ENCODE measurements around the gene XPNPEP1. TPM values are rescaled to one million over a fixed set of nuclear protein-coding genes. Genes with fewer than 3 reads are reported as not detected.

Gene XPNPEP1
- total RNA-seq, 1 donor from 2014 or later: 202 TPM

DNA sequence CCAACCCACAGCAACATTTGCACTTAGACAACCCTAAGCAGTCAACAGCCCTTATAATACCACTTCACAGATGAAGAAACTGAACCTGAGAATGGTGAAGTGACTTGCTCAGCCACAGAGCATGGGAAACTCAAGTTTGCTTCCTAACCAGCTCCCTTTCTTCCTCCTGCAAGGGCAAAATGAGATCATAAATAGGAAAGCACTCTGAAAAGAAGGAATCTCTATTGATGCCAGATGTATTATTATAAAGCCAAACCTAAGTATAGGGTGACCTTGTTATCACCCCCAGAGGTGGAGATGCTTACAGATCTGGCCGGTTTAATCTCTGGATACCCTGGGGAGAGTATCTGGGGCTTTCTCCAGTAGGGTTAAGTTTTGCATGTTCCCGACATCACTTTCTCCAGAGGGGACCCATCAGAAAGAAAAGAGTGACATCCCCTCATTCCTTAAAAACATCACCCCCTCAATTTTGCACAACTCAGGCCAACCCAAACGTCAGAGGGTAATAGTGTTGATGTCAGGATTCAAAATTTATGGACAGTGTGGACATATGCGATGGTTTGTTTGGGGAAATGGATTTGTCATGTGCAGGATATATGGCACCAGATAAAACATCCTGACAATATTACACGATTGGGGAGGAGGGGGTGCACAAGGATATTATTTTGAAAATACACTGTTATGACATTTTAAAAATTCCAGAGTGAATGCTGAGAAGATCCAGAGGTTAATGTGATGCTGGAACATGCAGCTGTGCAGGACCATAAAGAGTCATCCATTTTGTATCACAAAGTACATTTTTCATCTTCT lies 24.0 kb upstream of the XPNPEP1 start:
- no peak overlapping the region for H3K27ac Mint-ChIP-seq (ENCODE audit: unreplicated experiment)
- no peaks in the 10 kb centered on the region for H3K36me3 Mint-ChIP-seq (ENCODE audit: low read depth, unreplicated experiment)
- no peak for DNase-seq (ENCODE audit: low spot score)
- H3K9me3 Mint-ChIP-seq (ENCODE audit: unreplicated experiment): no peaks in the 10 kb centered on the region
- H3K27me3 Mint-ChIP-seq (ENCODE audit: unreplicated experiment): peaks cover 6% of the 10 kb centered on the region
- H3K4me1 Mint-ChIP-seq (ENCODE audit: unreplicated experiment): peaks cover 12% of the 10 kb centered on the region
- no peak overlapping the region for H3K4me3 Mint-ChIP-seq (ENCODE audit: unreplicated experiment)
- TF ChIP-seq, protein P1, sequence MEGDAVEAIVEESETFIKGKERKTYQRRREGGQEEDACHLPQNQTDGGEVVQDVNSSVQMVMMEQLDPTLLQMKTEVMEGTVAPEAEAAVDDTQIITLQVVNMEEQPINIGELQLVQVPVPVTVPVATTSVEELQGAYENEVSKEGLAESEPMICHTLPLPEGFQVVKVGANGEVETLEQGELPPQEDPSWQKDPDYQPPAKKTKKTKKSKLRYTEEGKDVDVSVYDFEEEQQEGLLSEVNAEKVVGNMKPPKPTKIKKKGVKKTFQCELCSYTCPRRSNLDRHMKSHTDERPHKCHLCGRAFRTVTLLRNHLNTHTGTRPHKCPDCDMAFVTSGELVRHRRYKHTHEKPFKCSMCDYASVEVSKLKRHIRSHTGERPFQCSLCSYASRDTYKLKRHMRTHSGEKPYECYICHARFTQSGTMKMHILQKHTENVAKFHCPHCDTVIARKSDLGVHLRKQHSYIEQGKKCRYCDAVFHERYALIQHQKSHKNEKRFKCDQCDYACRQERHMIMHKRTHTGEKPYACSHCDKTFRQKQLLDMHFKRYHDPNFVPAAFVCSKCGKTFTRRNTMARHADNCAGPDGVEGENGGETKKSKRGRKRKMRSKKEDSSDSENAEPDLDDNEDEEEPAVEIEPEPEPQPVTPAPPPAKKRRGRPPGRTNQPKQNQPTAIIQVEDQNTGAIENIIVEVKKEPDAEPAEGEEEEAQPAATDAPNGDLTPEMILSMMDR (IDR thresholded peaks at IDR 0.05; ENCODE audit: unreplicated experiment): no peak

DNA sequence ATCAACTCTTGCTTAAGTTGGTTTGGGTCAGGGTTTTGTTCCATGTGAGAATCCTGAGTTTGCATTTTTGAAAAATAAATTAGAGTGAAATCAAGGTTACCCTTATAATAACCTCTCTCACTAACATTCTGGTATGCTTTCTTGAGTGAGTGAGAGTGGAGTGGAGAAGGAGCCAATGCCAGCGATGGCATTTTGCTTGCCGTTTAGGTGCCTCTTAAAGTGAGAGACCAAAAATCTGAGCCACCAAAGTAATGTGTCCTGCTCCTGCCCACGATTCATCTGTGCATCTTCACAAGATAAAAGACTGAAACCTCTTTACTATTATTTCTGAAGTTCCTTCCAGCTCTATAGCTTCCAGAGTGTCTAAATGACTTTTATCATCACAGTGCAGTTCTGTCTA lies 23.4 kb upstream of the XPNPEP1 start:
- peaks cover 6% of the 10 kb centered on the region for H3K27me3 Mint-ChIP-seq (ENCODE audit: unreplicated experiment)
- H3K4me3 Mint-ChIP-seq (ENCODE audit: unreplicated experiment): no peak overlapping the region
- no peak for DNase-seq (ENCODE audit: low spot score)
- TF ChIP-seq, protein P1 (IDR thresholded peaks at IDR 0.05; ENCODE audit: unreplicated experiment): no peak
- peaks cover 12% of the 10 kb centered on the region for H3K4me1 Mint-ChIP-seq (ENCODE audit: unreplicated experiment)
- no peak overlapping the region for H3K27ac Mint-ChIP-seq (ENCODE audit: unreplicated experiment)
- H3K9me3 Mint-ChIP-seq (ENCODE audit: unreplicated experiment): no peaks in the 10 kb centered on the region
- no peaks in the 10 kb centered on the region for H3K36me3 Mint-ChIP-seq (ENCODE audit: low read depth, unreplicated experiment)

- Mint-ChIP-seq H3K27me3 (ENCODE audit: unreplicated experiment) (peaks cover 10% of the 10 kb centered on the region), H3K9me3 (ENCODE audit: unreplicated experiment) (no peaks in the 10 kb centered on the region), H3K36me3 (ENCODE audit: low read depth, unreplicated experiment) (no peaks in the 10 kb centered on the region), H3K4me3 (ENCODE audit: unreplicated experiment) (no peak overlapping the region), H3K4me1 (ENCODE audit: unreplicated experiment) (peaks cover 18% of the 10 kb centered on the region), H3K27ac (ENCODE audit: unreplicated experiment) (no peak overlapping the region)
- TF ChIP-seq, protein P1 (IDR thresholded peaks at IDR 0.05; ENCODE audit: unreplicated experiment): no peak
- DNase-seq (ENCODE audit: low spot score): no peak
Observed at GRCh38 chr10:109945473-109946177, 22.3 kb upstream of the XPNPEP1 start.

- peaks cover 13% of the 10 kb centered on the region for H3K4me1 Mint-ChIP-seq (ENCODE audit: unreplicated experiment)
- no peak overlapping the region for H3K27ac Mint-ChIP-seq (ENCODE audit: unreplicated experiment)
- TF ChIP-seq, protein P1 (IDR thresholded peaks at IDR 0.05; ENCODE audit: unreplicated experiment): no peak
- no peaks in the 10 kb centered on the region for H3K36me3 Mint-ChIP-seq (ENCODE audit: low read depth, unreplicated experiment)
- H3K9me3 Mint-ChIP-seq (ENCODE audit: unreplicated experiment): no peaks in the 10 kb centered on the region
- peaks cover 10% of the 10 kb centered on the region for H3K27me3 Mint-ChIP-seq (ENCODE audit: unreplicated experiment)
- no peak for DNase-seq (ENCODE audit: low spot score)
- no peak overlapping the region for H3K4me3 Mint-ChIP-seq (ENCODE audit: unreplicated experiment)
Observed at GRCh38 chr10:109944613-109945012, 21.3 kb upstream of the XPNPEP1 start.

All from endothelial cell (in vitro differentiated cells).